Measurements from ENCODE around the gene DUSP22.

Gene DUSP22

DNA sequence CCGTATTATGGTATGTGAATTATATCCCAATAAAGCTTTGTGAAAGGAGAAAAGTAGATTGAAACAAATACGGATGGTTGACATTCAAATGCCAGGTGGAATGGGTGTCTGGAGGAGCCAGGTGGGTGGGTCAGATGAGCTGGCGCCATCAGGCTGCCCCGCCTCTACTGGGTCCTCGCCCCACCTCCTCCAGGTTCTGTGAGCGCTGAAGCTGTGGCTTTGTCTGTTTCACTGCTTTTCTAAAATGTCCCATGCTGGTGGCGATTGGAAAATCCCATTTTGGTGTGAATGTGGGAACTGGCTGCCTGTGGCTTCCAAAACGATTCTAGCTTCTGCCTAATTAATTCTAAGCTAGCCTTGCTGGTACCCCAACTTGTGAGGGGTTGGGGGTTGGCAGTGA is 16.5 kb downstream of the DUSP22 start:
- no peak for DNase-seq (ENCODE audit: low read depth in 2 of 2)

DNA sequence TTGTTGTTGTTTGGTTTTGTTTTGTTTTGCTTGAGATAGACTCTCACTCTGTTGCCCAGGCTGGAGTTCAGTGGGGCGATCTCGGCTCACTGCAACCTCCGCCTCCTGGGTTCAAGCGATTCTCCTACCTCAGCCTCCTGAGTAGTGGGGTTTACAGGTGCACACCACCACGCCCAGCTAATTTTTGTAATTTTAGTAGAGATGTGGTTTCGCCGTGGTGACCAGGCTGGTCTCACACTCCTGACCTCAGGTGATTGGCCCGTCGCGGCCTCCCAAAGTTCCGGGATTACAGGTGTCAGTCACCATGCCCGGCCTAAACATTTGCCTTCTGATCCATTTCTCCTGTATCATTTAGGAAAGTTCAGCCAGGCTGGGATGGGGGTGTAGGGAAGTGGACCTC is 17.7 kb downstream of the DUSP22 start:
- DNase-seq (ENCODE audit: low read depth in 2 of 2), result no peak

DNA sequence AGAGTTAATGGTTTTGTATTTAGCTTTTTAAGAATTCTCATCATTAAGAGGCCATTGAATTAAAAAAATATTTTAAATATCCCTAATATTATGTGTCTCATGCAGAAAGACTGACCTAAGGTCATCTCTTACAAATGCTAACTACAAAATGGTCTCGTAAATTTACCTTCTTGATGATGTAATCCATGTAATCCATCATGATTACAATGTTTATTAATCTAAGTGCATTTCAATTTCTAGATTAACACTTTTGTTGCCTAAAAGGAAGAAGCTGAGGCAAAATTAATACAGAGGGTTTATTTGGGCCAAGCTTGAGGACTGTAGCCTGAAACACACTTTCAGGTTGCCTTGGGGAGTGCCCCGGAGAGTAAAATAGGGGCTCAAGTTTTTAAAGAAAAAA is 18.4 kb downstream of the DUSP22 start:
- no peak for DNase-seq (ENCODE audit: low read depth in 2 of 2)

DNA sequence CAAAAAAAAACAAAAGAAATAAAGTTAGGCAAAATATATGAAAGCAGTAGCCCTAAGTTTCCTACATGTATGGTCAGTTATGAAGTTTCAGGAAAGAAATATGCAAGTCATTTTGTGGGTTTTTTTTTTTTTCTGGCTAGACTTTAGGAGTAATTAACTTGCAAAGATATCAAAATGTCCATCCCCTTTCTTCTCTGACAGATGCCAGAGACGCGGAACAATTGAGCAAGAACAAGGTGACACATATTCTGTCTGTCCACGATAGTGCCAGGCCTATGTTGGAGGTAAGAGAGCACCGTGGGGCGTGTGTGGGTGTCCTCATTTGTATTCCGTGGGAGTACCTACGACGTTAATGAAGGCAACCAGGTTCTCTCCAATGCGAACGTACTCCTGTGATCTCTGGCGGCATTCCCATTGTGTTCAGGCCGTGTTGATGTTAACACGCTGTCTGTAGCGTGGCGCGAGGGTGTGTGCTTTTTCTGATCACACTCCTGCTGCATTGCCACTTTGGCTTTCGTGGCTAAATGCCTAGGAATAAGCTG is 19.5 kb downstream of the DUSP22 start:
- DNase-seq (ENCODE audit: low read depth in 2 of 2), result no peak

DNA sequence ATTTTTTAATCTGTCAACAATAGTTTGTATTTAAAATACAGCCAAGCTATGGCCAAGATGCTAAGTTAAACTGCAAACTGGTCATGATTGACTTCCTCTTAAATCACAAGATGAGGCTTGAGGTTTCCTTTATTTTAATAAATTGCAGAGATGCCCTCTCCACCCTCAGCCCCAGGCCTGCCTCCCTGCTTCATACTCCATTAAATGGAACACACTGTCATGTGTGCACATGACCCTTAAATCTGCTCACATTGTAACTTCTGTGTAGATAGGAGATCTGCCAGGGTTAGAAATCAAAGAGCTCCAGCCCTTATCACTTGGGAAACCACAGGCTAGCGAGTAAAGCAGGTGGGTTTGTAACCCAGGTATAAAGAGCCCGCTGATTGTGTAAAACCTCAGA is 20.8 kb downstream of the DUSP22 start:
- DNase-seq (ENCODE audit: low read depth in 2 of 2), result no peak

DNA sequence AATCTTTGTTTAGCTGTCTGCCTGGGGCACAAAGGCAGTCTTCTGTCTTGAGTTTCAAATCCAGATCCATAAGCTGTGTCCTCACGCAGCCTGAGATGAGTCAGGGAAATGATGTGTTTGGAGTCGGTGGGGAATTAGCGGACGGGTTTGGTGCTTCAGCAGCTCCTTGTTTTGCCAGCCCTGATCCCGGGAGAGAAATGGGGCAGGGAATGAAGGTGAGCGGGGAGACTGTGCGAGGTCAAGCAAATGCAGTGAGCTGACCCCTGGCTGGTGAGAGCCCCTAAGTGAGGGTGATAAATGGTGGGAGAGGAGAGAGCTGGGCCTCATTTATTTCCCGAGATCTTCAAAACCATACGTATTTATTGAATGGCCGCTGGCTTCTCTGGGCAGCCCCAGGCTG is 21.6 kb downstream of the DUSP22 start:
- DNase-seq (ENCODE audit: low read depth in 2 of 2), result no peak

DNA sequence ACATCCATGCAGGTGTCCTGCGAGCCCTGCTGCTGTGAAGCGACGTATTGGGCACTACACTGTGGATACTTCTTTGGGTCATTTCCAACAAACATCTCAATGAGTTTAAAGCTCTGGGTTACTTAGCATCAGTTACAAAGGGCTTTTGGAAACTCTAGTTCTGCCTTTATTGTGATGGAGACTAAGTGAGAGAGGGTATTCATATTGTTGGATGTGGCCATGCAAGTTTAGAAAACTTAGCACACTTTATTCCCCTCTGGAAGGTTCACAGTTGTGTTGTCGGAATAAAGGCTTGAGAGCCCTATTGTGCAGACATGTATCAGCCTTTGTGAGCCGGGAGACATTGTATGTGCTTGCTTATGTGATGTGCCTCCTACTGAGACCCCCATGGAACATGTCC is 22.1 kb downstream of the DUSP22 start:
- no peak for DNase-seq (ENCODE audit: low read depth in 2 of 2)

DNA sequence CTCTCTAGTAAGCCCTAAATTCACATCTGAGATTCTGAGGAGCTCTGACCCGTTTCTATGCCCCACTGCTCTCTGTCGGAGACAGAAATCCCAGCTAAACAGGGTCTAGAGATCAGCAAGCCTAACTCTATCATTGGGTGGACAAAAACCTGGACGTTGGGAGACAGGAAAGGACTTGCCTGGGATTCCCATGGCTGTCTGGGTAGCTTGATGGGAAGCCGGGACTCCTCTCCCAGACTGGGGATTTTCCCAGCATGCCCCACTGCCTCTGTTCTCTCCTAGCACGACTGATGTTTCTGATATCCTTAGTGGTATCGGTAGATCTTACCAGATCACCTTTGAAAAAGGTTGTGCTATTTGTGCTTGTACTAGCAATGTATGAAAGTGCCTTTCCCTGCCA is 22.9 kb downstream of the DUSP22 start:
- DNase-seq (ENCODE audit: low read depth in 2 of 2), result no peak

DNA sequence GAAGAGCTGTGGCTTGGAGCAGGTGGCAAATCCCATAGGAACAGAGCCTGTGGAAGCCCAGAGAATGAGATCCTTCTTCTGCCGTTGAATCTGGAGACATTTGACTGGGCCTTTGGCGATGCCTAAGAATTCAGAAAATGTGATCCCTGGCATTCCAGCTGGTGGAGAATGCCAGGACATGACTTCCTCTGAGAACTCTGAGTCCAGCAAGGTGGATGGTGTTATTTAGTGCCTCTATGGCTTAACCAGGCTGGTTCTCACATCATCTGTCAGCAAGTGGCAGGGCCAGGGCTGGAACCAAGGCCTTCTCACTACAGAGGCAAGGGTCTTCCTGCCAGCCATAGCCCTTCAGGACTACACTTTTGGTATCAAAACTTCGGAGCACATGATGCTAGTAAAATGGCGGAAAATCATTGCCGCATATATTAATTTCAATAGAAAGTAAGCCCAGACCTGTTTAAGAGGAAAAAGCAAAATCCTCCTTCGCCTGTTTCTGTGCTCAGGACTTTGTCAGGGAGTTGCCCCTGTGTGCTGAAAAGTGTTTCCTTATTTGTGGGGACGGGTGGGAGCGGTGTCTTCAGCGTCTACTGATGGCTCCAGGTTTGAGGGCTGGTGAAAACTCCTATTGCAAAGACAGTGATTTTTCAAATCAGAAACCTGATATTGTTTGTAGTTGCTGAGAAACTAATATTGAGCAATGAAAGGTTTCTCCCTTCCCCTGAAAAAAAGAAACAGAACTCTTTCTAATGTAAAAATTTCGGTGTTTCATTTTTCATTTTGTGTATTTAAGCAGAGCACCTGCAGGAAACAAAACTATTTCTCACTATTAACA is 23.9 kb downstream of the DUSP22 start:
- no peak for DNase-seq (ENCODE audit: low read depth in 2 of 2)

DNA sequence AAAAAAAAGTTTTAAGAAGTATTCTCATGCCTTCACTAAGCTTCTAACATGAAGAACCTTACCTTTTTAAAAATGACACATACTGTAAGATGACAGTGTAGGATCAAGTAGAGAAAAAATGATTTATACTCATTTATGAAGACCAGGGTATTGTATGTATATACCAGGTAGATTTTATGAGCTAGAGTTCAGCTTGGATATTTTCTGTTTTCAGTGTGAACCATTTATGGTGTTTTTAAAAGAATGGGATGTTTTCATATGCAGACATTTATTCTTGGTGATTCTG is 24.4 kb downstream of the DUSP22 start:
- no peak for DNase-seq (ENCODE audit: low read depth in 2 of 2)

DNA sequence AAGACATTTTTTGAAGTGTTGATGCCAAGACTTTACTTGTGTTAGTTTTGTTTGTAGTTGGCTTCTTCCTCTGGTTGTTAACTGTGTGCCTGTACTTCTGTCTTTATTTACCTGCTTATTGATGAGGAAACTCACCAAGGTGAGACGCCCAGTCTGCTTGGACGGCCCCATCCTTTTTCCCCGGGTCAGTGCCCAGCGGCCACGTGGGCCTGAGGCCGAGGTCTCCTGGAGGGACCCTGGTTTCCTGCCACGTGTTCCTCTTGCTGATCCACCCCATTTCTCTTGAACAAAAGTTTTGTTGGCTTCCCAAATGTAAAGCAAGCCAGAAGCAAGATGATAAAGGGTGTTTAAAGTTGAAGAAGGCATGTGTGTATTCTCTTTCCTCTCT is 24.8 kb downstream of the DUSP22 start:
- no peak for DNase-seq (ENCODE audit: low read depth in 2 of 2)

DNA sequence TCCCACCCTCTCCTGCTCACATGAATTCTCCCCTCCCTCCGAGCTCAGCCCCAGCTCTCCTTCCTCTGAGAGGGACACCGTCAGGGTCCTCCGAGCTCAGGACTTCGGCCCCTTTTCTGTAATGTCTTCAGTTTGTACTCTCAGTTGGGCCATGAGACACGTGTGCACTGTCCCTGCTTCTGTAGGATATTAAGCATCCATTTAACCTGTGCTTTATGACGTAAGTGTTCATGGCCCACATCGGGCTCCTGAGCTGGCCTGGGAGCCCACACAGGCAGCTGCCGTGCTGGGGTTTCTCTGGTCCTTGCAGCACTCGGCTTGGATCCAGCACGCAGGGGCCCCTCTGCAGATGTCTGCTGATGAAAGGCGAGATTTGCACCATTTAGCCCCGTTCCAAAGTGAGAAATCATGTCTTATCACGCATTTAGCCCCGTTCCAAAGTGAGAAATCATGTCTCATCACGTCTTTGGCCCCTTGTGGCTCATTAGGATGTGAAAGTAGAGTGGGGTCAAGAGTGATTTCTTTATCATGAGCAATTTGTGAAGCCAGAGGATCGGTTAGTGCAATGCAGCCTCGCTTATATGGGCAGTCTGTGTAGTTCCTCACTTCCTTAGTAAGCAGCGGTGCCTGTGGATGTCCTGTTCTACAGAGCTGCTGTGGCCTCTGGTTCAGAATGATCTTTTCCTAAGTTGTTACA is 25.3 kb downstream of the DUSP22 start:
- DNase-seq (ENCODE audit: low read depth in 2 of 2), result no peak

DNA sequence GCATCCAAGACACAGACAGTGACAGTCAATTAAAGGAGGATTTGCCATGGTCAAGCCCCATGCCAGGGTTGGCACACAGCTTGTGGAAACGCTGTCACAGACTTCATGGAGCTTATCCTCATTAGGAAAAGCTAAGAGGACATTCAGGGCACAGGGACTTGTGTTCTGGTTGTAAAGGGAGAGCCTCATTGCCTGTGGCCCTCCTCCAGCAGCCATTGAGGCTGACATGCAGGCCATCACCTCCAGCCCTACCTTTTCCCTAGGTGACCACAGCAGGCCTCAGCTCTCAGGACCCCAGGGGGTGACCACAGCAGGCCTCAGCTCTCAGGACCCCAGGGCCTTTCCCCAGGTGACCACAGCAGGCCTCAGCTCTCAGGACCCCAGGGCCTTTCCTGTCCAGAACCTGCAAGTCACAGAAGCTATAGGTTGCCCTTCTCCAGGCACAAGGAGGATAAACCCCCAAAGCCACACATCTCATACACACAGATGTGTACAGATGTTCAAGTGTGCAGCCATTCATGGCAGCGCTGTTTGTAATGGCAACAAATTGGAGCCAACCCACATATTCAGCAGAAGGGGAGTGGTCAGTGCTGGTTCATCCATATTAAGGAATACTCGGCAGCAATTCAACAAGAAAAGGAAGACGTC is 26.1 kb downstream of the DUSP22 start:
- no peak for DNase-seq (ENCODE audit: low read depth in 2 of 2)

DNA sequence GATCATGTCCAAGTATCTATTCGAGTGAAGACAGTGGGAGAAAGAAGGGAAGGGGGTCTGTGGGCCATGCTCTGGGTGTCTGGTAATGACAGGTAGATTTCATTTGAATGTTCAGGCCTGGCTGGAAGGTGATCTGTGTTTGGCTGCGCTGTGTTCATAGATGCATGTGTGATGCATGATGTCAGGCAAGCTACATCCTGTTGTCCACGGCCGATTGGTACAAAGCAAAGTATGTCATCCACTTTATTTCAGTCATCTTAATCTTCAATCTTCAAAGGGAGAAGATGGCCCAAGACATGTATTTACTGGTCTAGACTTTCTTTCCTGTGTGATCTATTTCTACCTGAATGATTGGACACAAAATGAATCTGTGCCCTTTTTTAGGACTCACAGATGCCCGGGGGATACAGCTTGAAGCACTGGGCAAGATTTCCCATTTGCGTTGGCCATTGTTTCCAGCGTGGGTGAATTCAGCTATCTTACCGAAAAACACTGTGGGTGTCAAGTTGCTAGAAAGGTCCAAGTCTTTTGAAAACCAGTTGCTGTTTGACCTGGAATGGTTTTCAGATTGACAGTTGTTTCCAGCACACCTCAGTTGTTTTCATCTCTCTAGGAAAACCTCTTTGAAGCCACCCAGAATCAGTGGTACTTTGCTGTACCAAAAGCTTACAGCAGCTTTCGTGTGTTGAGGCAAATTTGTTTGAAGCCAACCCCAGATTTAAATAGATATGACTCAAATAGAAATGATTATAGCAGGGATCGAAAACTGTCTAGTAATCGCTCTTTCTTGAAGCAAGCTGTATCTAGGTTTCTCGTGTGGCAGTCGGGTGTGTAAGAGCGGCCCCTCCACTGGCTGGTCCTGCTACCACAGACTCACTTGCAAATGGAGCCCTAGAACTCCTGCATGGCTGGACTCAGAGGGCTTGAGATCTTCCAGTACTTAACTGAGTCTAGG is 27.2 kb downstream of the DUSP22 start:
- no peak for DNase-seq (ENCODE audit: low read depth in 2 of 2)

DNA sequence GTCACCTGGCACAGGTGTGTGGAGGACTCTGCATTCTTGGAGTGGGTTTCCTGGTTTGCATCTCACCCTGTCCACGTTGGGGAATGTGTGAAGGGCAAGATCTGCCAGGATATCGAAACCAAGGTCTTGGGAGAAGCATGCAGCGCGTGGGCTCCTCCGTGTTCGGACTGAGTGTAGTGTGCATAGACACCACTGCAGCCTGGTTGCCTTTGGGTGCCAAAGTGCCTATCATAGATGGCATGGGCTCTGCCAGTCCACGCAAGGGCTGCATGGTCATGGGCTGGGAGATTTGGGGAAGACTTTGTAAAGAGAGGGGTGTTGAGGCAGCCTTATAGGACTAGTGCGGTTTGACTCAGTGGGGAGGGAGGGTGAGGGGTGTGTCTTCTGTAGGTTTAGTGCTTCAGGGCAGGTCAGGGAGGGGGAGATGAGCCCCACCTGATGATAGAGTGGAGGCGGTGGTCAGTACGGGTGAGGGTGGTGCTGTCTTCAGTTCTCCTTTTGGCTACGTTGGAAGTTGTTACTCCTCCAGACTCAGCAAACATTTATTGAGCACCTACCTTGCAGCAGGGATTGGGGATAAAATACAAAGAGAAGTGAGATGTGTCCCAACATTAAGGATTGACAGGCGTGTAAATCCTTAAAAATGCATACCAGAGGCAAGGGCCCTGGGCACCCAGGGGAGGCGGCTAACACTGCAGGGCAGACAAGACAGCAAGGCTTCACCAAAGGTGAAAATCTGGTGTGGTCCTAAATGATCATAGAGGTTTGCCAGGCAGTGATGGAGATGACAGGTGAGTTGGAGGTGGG is 28.3 kb downstream of the DUSP22 start:
- DNase-seq (ENCODE audit: low read depth in 2 of 2), result no peak

DNA sequence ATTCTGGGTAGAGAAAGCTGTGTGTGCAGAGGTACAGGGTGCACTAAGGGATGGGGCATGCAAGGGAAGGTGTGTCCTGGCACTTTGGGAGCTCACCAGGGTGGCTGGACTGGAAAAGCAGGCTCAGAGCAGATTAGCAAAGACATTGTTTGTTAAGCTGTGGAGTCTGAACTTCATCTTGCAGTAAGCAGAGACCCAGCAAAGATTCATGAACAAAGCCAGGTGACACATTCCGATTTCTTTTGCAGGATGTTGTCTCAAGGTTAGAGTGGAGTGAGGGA is 28.8 kb downstream of the DUSP22 start:
- DNase-seq (ENCODE audit: low read depth in 2 of 2), result no peak

DNA sequence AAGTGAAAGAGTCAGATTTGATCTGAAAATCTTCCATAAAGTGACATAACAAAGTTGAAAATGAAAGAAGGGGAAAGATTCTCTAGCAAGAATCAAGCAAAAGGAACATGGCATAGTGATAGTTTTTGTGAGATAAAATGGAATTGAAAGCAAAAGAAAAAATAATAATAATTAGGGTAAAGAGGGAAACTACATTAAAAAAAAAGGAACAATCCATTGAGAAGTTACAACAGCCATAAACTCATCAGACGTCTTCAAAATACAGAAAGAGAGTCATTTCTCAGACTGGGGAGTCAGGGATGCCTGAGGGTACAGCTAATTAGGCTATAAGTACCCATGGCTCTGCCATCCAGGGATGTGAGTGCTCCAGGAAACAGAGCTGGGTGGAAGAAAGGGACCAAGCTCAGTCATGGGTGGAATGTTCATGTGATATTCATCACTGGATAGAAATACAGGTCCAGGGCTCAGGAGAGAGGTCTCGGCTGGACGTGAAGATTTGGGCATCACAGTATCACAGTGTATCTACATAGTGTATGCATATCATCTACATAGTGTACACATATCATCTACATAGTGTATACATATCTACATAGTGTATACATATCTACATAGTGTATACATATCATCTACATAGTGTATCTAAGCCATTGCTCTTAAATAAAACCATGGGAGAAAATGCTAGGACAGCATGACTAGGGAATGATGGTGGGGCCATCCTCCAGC is 29.4 kb downstream of the DUSP22 start:
- no peak for DNase-seq (ENCODE audit: low read depth in 2 of 2)

DNA sequence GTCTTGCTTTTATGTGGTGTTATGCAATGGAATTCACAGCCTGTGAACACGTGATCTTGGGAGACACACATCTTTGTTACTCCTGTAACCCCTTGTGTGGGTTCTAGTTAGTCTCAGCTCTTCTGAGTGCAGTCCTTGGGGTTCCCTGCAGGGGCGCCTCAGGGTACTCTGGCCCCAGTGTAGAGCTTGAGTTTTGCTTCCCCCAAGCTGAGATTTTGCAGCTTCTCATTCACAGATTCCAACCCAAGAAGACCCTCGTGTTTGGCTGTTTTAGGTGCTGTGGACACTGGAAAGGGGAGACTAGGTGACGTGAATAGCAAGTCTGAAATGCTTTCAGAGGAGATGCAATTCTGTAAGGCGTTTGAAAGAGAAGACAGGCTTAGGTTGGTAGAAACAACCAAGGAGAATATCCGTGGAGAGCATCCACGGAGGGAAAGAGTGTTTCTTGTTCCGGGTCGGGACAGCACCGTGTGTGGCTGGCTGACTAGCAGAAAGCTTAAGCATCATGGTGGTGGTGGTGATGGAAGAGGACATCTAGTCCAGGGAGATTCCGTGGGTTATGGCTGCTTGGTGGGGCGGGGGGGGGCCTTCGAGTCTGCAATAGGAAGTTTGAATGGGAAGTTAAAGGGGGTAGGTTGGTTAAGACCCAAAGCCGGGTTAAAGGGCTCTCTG is 30.1 kb downstream of the DUSP22 start:
- no peak for DNase-seq (ENCODE audit: low read depth in 2 of 2)

DNA sequence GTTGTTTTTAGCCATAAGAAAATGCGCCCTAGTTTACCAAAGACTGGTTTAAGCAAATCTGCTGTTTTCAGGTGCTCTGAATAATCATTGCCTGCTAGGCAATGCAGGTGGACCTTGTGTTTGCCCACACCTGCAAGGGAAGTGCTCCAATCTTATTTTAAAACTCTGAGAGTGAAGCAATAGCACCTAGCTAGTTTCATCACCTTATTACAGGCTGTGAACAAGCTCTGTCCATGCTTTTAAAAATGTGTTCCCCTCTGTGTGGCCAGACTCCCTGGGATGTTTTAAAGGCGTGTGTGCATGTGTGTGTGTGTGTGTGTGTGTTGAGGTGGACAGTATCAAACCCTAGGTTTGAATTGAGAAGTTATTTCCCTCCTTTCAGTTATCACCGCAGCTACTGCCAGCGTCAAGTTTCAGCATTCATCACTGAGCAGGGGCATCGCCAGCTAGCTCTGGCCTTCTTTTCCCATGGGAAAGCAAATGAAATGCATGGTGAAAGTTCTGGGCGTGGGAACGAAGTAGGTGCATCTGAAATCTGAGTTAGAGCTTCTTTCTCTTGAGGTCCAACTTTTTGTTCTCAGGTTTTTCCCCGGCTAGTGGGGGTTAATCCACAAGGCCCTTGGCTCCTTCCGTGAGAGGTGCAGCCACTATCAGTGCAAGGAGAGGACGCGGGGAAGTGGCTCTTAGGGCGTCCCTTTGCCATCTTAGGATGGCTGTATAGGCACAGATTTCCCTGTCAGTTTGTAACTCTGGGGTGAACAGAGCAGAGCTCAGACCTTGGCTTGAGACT is 30.8 kb downstream of the DUSP22 start:
- DNase-seq (ENCODE audit: low read depth in 2 of 2), result no peak
